ENCODE results near the gene JAZF1.

Gene JAZF1

GRCh38 chr7:27826357-27826756 is 354.2 kb downstream of the JAZF1 start:
- Histone ChIP-seq H3K36me3 (ENCODE audit: control insufficient read depth, insufficient read depth, low read length) (no peaks in the 10 kb centered on the region), H3K4me1 (ENCODE audit: control insufficient read depth, insufficient read depth, low read length) (no peaks in the 10 kb centered on the region), H3K9ac (ENCODE audit: low read length) (no peak overlapping the region), H3K27me3 (ENCODE audit: control insufficient read depth, insufficient read depth, low read length) (no peaks in the 10 kb centered on the region), H3K4me3 (ENCODE audit: low read length) (no peak overlapping the region), H3K27ac (ENCODE audit: low read depth, low read length) (no peak overlapping the region)

- no peak overlapping the region for H3K4me3 ChIP-seq (ENCODE audit: low read length)
- no peaks in the 10 kb centered on the region for H3K36me3 ChIP-seq (ENCODE audit: control insufficient read depth, insufficient read depth, low read length)
- no peaks in the 10 kb centered on the region for H3K27me3 ChIP-seq (ENCODE audit: control insufficient read depth, insufficient read depth, low read length)
- no peak overlapping the region for H3K27ac ChIP-seq (ENCODE audit: low read depth, low read length)
- no peaks in the 10 kb centered on the region for H3K4me1 ChIP-seq (ENCODE audit: control insufficient read depth, insufficient read depth, low read length)
- no peak overlapping the region for H3K9ac ChIP-seq (ENCODE audit: low read length)
Measured at GRCh38 chr7:27825891-27826290, 354.7 kb downstream of the JAZF1 start.

- Histone ChIP-seq H3K9ac (ENCODE audit: low read length) (no peak overlapping the region), H3K27ac (ENCODE audit: low read depth, low read length) (no peak overlapping the region), H3K36me3 (ENCODE audit: control insufficient read depth, insufficient read depth, low read length) (no peaks in the 10 kb centered on the region), H3K4me1 (ENCODE audit: control insufficient read depth, insufficient read depth, low read length) (no peaks in the 10 kb centered on the region), H3K4me3 (ENCODE audit: low read length) (no peak overlapping the region), H3K27me3 (ENCODE audit: control insufficient read depth, insufficient read depth, low read length) (no peaks in the 10 kb centered on the region)
Measured at GRCh38 chr7:27822245-27822644, 358.4 kb downstream of the JAZF1 start.

GRCh38 chr7:27812706-27813105 is 367.9 kb downstream of the JAZF1 start:
- no peaks in the 10 kb centered on the region for H3K4me1 ChIP-seq (ENCODE audit: control insufficient read depth, insufficient read depth, low read length)
- no peak overlapping the region for H3K27ac ChIP-seq (ENCODE audit: low read depth, low read length)
- H3K27me3 ChIP-seq (ENCODE audit: control insufficient read depth, insufficient read depth, low read length) = no peaks in the 10 kb centered on the region
- H3K4me3 ChIP-seq (ENCODE audit: low read length) = no peak overlapping the region
- H3K9ac ChIP-seq (ENCODE audit: low read length) = no peak overlapping the region
- peaks cover 3% of the 10 kb centered on the region for H3K36me3 ChIP-seq (ENCODE audit: control insufficient read depth, insufficient read depth, low read length)

- Histone ChIP-seq H3K27me3 (ENCODE audit: control insufficient read depth, insufficient read depth, low read length) (no peaks in the 10 kb centered on the region), H3K9ac (ENCODE audit: low read length) (no peak overlapping the region), H3K4me3 (ENCODE audit: low read length) (no peak overlapping the region), H3K27ac (ENCODE audit: low read depth, low read length) (no peak overlapping the region), H3K4me1 (ENCODE audit: control insufficient read depth, insufficient read depth, low read length) (no peaks in the 10 kb centered on the region), H3K36me3 (ENCODE audit: control insufficient read depth, insufficient read depth, low read length) (no peaks in the 10 kb centered on the region)
Measured at GRCh38 chr7:27810186-27810585, 370.4 kb downstream of the JAZF1 start.

GRCh38 chr7:27808626-27809025 is 372.0 kb downstream of the JAZF1 start:
- H3K36me3 ChIP-seq (ENCODE audit: control insufficient read depth, insufficient read depth, low read length) = no peaks in the 10 kb centered on the region
- H3K4me3 ChIP-seq (ENCODE audit: low read length) = no peak overlapping the region
- no peaks in the 10 kb centered on the region for H3K27me3 ChIP-seq (ENCODE audit: control insufficient read depth, insufficient read depth, low read length)
- no peak overlapping the region for H3K9ac ChIP-seq (ENCODE audit: low read length)
- no peak overlapping the region for H3K27ac ChIP-seq (ENCODE audit: low read depth, low read length)
- no peaks in the 10 kb centered on the region for H3K4me1 ChIP-seq (ENCODE audit: control insufficient read depth, insufficient read depth, low read length)

- H3K9ac ChIP-seq (ENCODE audit: low read length) = no peak overlapping the region
- H3K27ac ChIP-seq (ENCODE audit: low read depth, low read length) = no peak overlapping the region
- H3K27me3 ChIP-seq (ENCODE audit: control insufficient read depth, insufficient read depth, low read length) = no peaks in the 10 kb centered on the region
- peaks cover 4% of the 10 kb centered on the region for H3K36me3 ChIP-seq (ENCODE audit: control insufficient read depth, insufficient read depth, low read length)
- no peaks in the 10 kb centered on the region for H3K4me1 ChIP-seq (ENCODE audit: control insufficient read depth, insufficient read depth, low read length)
- H3K4me3 ChIP-seq (ENCODE audit: low read length) = no peak overlapping the region
Measured at GRCh38 chr7:27804139-27804538, 376.5 kb downstream of the JAZF1 start.

GRCh38 chr7:27802999-27803398 is 377.6 kb downstream of the JAZF1 start:
- Histone ChIP-seq H3K9ac (ENCODE audit: low read length) (no peak overlapping the region), H3K36me3 (ENCODE audit: control insufficient read depth, insufficient read depth, low read length) (peaks cover 4% of the 10 kb centered on the region), H3K27ac (ENCODE audit: low read depth, low read length) (no peak overlapping the region), H3K4me1 (ENCODE audit: control insufficient read depth, insufficient read depth, low read length) (no peaks in the 10 kb centered on the region), H3K27me3 (ENCODE audit: control insufficient read depth, insufficient read depth, low read length) (no peaks in the 10 kb centered on the region), H3K4me3 (ENCODE audit: low read length) (no peak overlapping the region)

GRCh38 chr7:27799212-27799611 is 381.4 kb downstream of the JAZF1 start:
- Histone ChIP-seq H3K27ac (ENCODE audit: low read depth, low read length) (no peak overlapping the region), H3K36me3 (ENCODE audit: control insufficient read depth, insufficient read depth, low read length) (peaks cover 4% of the 10 kb centered on the region), H3K27me3 (ENCODE audit: control insufficient read depth, insufficient read depth, low read length) (no peaks in the 10 kb centered on the region)

GRCh38 chr7:27795977-27796376 is 384.6 kb downstream of the JAZF1 start:
- H3K9ac ChIP-seq (ENCODE audit: low read length) = no peak overlapping the region
- no peaks in the 10 kb centered on the region for H3K27me3 ChIP-seq (ENCODE audit: control insufficient read depth, insufficient read depth, low read length)
- H3K36me3 ChIP-seq (ENCODE audit: control insufficient read depth, insufficient read depth, low read length) = no peaks in the 10 kb centered on the region
- no peak overlapping the region for H3K4me3 ChIP-seq (ENCODE audit: low read length)
- no peaks in the 10 kb centered on the region for H3K4me1 ChIP-seq (ENCODE audit: control insufficient read depth, insufficient read depth, low read length)
- H3K27ac ChIP-seq (ENCODE audit: low read depth, low read length) = no peak overlapping the region

More at GRCh38 chr7:27799212-27799611, 381.4 kb downstream of the JAZF1 start:
- H3K4me3 ChIP-seq (ENCODE audit: low read length) = no peak overlapping the region
- H3K9ac ChIP-seq (ENCODE audit: low read length) = no peak overlapping the region
- H3K4me1 ChIP-seq (ENCODE audit: control insufficient read depth, insufficient read depth, low read length) = no peaks in the 10 kb centered on the region

- Histone ChIP-seq H3K4me3 (ENCODE audit: low read length) (no peak overlapping the region), H3K4me1 (ENCODE audit: control insufficient read depth, insufficient read depth, low read length) (no peaks in the 10 kb centered on the region), H3K27me3 (ENCODE audit: control insufficient read depth, insufficient read depth, low read length) (no peaks in the 10 kb centered on the region), H3K27ac (ENCODE audit: low read depth, low read length) (no peak overlapping the region), H3K36me3 (ENCODE audit: control insufficient read depth, insufficient read depth, low read length) (no peaks in the 10 kb centered on the region), H3K9ac (ENCODE audit: low read length) (no peak overlapping the region)
Measured at GRCh38 chr7:27793780-27794179, 386.8 kb downstream of the JAZF1 start.

- Histone ChIP-seq H3K27ac (ENCODE audit: low read depth, low read length) (no peak overlapping the region), H3K27me3 (ENCODE audit: control insufficient read depth, insufficient read depth, low read length) (no peaks in the 10 kb centered on the region), H3K9ac (ENCODE audit: low read length) (no peak overlapping the region), H3K4me1 (ENCODE audit: control insufficient read depth, insufficient read depth, low read length) (no peaks in the 10 kb centered on the region), H3K36me3 (ENCODE audit: control insufficient read depth, insufficient read depth, low read length) (peaks cover 4% of the 10 kb centered on the region), H3K4me3 (ENCODE audit: low read length) (no peak overlapping the region)
Measured at GRCh38 chr7:27788437-27788836, 392.2 kb downstream of the JAZF1 start.

- Histone ChIP-seq H3K9ac (ENCODE audit: low read length) (no peak overlapping the region), H3K27me3 (ENCODE audit: control insufficient read depth, insufficient read depth, low read length) (no peaks in the 10 kb centered on the region), H3K4me1 (ENCODE audit: control insufficient read depth, insufficient read depth, low read length) (peaks cover 2% of the 10 kb centered on the region), H3K4me3 (ENCODE audit: low read length) (no peak overlapping the region), H3K36me3 (ENCODE audit: control insufficient read depth, insufficient read depth, low read length) (peaks cover 4% of the 10 kb centered on the region), H3K27ac (ENCODE audit: low read depth, low read length) (no peak overlapping the region)
Measured at GRCh38 chr7:27784399-27785053, 396.1 kb downstream of the JAZF1 start.

Data from rectal smooth muscle tissue (tissue), 1 donor.